ENCODE data around the gene SPAG5.
"Not testable (repeated sequence)": the region's sequence is repeated elsewhere in the genome, so short reads cannot be mapped to it uniquely, and the experiment has no call there.

SPAG5 gene

DNA sequence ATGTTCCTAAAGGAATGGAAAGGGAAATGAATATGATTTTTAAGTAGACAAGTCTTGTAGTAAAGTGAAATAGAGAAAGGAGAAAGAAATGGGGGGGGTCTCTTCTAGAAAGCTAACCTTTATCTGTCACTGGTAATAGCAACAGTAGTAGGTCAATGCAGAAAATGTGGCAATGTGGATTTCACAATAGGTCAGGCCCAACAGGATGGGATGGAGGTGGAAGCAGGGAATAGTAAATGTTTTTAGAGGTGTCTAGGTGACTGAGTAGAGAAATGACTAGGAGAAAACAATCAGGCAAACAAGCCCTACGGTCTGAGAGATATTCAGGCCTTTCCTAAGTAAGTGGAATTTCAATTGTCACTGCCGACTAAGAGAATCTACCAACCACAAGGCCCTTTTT is 21.2 kb upstream of the SPAG5 start:
- H3K4me1 Mint-ChIP-seq, result peaks cover 3% of the 10 kb centered on the region
- ATAC-seq (ENCODE audit: low read depth) (no peak), DNase-seq (ENCODE audit: low spot score in 2 of 2) (no peak)
- H3K9me3 Mint-ChIP-seq, result no peaks in the 10 kb centered on the region
- no peak overlapping the region for H3K27ac Mint-ChIP-seq
- H3K36me3 Mint-ChIP-seq, result peaks cover 46% of the 10 kb centered on the region
- H3K4me3 Mint-ChIP-seq, result no peak overlapping the region
- no peaks in the 10 kb centered on the region for H3K27me3 Mint-ChIP-seq

- Mint-ChIP-seq H3K4me1 (peaks cover 6% of the 10 kb centered on the region), H3K36me3 (peaks cover 39% of the 10 kb centered on the region), H3K9me3 (no peaks in the 10 kb centered on the region), H3K27me3 (no peaks in the 10 kb centered on the region), H3K4me3 (no peak overlapping the region), H3K27ac (no peak overlapping the region)
- DNase-seq (ENCODE audit: low spot score in 2 of 2), result no peak
- ATAC-seq (ENCODE audit: low read depth), result no peak
Observed at GRCh38 chr17:28618464-28618863, 19.6 kb upstream of the SPAG5 start.

DNA sequence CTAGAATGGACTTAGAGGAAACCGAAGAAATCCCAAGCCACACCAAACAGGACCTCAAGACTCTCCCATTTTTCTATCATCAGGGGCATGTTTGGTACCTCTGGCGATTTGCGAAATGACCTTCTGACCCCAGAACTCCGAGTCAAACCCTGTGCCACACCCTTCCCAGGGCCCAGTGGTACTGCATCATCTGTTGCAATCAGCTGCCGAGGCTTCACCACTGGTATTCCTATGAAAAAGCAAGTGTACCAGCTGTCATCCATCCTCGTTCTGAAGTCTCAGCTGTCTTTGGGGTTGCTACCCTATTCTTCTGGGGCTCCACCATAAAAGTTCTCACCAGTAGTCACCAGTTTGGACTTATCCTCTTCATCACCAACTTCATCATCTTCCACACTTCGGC is 17.5 kb upstream of the SPAG5 start:
- no peak overlapping the region for H3K4me3 Mint-ChIP-seq
- no peaks in the 10 kb centered on the region for H3K9me3 Mint-ChIP-seq
- DNase-seq (ENCODE audit: low spot score in 2 of 2) (no peak), ATAC-seq (ENCODE audit: low read depth) (no peak)
- peak overlapping the region; percentile 28 for H3K27ac Mint-ChIP-seq
- peaks cover 29% of the 10 kb centered on the region for H3K36me3 Mint-ChIP-seq
- H3K4me1 Mint-ChIP-seq, result peaks cover 18% of the 10 kb centered on the region
- no peaks in the 10 kb centered on the region for H3K27me3 Mint-ChIP-seq

DNA sequence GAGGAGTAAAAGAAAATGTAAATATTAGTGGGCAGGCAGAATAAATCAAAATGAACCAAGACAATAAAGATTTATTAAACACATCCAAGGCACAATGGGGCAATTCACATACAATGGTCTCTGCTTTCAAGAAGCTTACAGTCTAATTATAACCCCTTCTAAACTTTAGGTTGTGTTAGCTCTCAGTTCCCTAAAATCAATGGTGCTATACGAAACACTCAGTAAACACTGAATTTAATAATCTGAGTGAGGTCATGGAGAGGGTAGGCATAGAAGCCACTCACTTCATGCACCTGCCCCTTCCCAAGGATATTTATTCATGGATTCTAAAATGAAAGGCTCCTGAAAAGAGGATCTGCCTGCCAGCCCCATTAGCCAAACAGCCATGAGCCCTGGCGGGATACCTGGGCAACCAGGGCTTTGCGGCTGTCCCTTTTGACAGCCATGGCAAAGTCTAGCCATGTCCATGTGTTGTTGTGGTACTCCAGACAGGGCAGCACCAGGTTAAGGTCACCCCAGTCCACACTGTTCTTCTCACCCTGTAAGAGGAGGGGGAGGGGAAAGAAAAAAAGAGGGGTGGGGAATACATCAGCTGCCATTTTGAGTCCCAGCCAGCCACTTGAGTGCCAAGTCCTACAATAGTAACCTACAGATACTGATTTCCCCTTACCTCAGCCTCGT is 16.6 kb upstream of the SPAG5 start:
- H3K36me3 Mint-ChIP-seq, result peaks cover 30% of the 10 kb centered on the region
- H3K4me1 Mint-ChIP-seq, result peaks cover 18% of the 10 kb centered on the region
- H3K27me3 Mint-ChIP-seq, result no peaks in the 10 kb centered on the region
- H3K27ac Mint-ChIP-seq, result peak overlapping the region; percentile 28
- no peak for DNase-seq (ENCODE audit: low spot score in 2 of 2)
- H3K4me3 Mint-ChIP-seq, result no peak overlapping the region
- H3K9me3 Mint-ChIP-seq, result no peaks in the 10 kb centered on the region
- no peak for ATAC-seq (ENCODE audit: low read depth)

- peaks cover 18% of the 10 kb centered on the region for H3K4me1 Mint-ChIP-seq
- no peak within 1 kb of the TSS for H3K27ac Mint-ChIP-seq
- DNase-seq (ENCODE audit: low spot score in 2 of 2) (no peak), ATAC-seq (ENCODE audit: low read depth) (no peak)
- H3K27me3 Mint-ChIP-seq, result no peaks in the 10 kb centered on the region
- H3K36me3 Mint-ChIP-seq, result peaks cover 23% of the 10 kb centered on the region
- no peak within 1 kb of the TSS for H3K4me3 Mint-ChIP-seq
- H3K9me3 Mint-ChIP-seq, result no peaks in the 10 kb centered on the region
Observed at GRCh38 chr17:28613931-28614381, 15.1 kb upstream of the SPAG5 start, which contains the start of gene RSKR. Gene RSKR, minus strand, starts transcription at chr17:28614185. Its CDS starts 24 bp downstream, at chr17:28614161.

DNA sequence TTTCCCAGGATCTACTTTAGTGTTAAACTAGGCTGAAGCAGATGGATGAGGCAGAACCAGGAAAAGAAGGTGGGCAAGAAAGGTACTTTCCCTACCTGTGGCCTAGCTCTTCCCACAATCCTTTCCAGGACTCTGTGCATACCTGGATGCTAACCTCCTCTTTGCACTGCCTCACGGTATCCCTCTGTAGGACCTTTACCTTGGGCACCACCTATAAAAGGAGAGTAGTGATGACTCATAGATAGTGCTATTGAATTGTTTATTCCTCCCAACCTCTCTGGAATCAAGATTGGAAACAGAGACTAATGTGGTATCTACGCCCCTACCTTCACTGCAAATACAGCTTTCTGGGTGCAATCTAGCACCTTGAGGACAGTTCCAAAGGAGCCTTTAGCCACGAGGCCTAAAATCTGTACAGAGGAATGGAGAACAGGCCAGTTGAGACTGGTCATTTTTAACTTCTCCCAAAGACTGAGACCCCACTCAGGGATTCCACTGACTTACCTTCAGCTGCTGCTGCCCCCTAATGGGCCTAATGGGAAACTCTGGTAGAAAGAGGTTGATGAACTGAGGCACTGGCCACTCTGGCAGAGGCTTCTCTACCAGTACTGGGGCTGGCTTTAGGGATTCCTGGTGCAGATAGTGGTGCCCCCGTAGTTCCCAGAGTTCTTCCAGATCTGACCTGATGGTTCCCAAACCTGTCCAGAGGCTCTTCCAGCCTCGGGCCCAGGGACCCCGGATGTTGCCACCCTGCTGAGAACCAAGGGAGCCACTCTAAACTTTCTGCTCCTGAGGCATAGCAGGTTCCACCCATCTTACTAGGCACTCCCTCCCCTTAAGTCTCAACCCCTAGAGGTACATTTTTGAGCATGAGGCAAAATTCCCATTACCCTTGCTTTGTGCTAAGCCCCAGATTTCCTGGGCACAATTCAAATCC is 14.4 kb upstream of the SPAG5 start:
- Mint-ChIP-seq H3K4me1 (peaks cover 18% of the 10 kb centered on the region), H3K27me3 (no peaks in the 10 kb centered on the region), H3K27ac (no peak overlapping the region), H3K36me3 (peaks cover 19% of the 10 kb centered on the region), H3K4me3 (no peak overlapping the region), H3K9me3 (no peaks in the 10 kb centered on the region)
- peak; percentile 53 for ATAC-seq (ENCODE audit: low read depth)
- peak; percentile 18 to 40 for DNase-seq (ENCODE audit: low spot score in 2 of 2)

GRCh38 chr17:28612531-28612930 is 13.7 kb upstream of the SPAG5 start:
- peaks cover 19% of the 10 kb centered on the region for H3K36me3 Mint-ChIP-seq
- H3K27me3 Mint-ChIP-seq, result no peaks in the 10 kb centered on the region

DNA sequence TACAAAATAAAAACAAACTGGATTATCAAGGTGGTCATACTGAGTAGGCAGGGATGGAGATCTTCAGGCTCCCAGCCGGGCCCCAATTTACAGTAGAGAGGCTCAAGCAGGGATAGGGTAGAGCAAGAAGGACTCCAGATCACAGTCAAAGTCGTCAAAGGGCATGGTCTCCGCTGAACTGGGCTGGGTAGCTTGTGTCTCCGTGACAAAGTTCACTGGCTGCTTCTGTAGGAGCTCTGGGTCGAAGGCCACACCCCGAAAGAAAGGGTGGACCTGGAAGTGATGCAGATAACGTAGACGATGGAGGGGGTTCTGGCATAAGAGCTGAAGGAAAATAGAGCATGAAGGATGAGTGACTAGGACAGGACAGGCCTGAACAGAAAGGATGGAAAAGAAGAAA is 11.6 kb upstream of the SPAG5 start:
- no peak for DNase-seq (ENCODE audit: low spot score in 2 of 2)
- H3K27ac Mint-ChIP-seq, result peak overlapping the region; percentile 14
- H3K4me3 Mint-ChIP-seq, result no peak overlapping the region
- H3K4me1 Mint-ChIP-seq, result peaks cover 18% of the 10 kb centered on the region
- ATAC-seq (ENCODE audit: low read depth), result no peak
- H3K27me3 Mint-ChIP-seq, result no peaks in the 10 kb centered on the region
- H3K9me3 Mint-ChIP-seq, result no peaks in the 10 kb centered on the region
- H3K36me3 Mint-ChIP-seq, result peaks cover 7% of the 10 kb centered on the region

More at GRCh38 chr17:28612531-28612930, 13.7 kb upstream of the SPAG5 start:
- peaks cover 18% of the 10 kb centered on the region for H3K4me1 Mint-ChIP-seq
- H3K9me3 Mint-ChIP-seq, result no peaks in the 10 kb centered on the region
- H3K27ac Mint-ChIP-seq, result peak overlapping the region; percentile 75
- ATAC-seq (ENCODE audit: low read depth), result peak; percentile 57
- no peak for DNase-seq (ENCODE audit: low spot score in 2 of 2)
- no peak overlapping the region for H3K4me3 Mint-ChIP-seq

DNA sequence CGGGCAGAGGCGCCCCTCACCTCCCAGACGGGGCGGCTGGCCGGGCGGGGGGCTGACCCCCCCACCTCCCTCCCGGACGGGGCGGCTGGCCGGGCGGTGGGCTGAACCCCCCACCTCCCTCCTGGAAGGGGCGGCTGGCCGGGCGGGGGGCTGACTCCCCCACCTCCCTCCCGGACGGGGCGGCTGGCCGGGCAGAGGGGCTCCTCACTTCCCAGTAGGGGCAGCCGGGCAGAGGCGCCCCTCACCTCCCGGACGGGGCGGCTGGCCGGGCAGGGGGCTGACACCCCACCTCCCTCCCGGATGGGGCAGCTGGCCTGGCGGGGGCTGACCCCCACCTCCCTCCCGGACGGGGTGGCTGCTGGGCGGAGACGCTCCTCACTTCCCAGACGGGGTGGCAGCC is 5.2 kb upstream of the SPAG5 start:
- not testable (repeated sequence) for ATAC-seq (ENCODE audit: low read depth); H3K9me3 Mint-ChIP-seq; H3K4me1 Mint-ChIP-seq; H3K36me3 Mint-ChIP-seq; H3K27ac Mint-ChIP-seq; H3K4me3 Mint-ChIP-seq; DNase-seq (ENCODE audit: low spot score in 2 of 2); H3K27me3 Mint-ChIP-seq

DNA sequence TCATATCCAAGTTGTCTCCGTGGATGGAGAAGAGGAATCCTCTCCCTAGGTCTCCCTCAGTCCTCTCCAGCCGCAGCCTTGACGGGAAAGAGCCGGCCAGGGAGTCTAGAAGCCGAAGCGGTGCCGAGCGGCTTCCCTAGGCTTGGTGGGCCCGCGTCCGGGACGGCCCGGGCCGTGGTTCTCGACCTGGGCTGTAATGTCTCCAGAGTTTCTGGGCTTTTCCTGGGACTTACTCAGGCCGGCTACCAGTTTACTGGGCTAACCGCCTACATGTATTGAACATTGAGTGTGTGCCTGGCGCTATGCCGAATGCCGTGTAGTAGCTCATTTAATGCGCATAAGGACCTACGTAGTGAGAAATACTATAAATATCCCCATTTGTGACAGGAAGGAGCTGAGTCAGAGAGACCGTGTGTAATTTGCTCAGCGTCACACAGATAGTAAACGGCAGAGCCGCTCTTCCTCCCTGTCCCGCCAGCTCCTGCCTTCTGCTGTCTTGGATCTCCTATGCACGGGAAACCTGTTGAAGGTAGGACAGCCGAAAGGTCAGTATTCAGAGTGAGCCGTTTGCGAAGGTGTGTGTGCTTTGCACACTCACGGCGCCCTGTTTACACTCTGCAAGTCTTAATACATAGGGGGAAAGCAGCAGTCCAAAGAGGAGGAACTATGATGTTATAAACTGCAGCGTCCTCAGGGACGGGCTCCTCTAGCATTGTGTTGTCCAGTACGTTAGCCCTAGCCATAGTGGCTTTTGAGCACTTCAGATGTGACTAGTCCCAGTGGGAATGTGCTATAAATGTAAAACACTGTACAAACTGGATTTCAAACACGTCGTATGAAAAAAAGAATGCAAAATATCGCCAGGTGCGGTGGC is 723 bp upstream of the SPAG5 start:
- Mint-ChIP-seq H3K27me3 (no peaks in the 10 kb centered on the region), H3K4me3 (peak overlapping the region; percentile 95), H3K9me3 (no peaks in the 10 kb centered on the region), H3K27ac (peak overlapping the region; percentile 98), H3K4me1 (peaks cover 20% of the 10 kb centered on the region), H3K36me3 (peaks cover 2% of the 10 kb centered on the region)
- DNase-seq (ENCODE audit: low spot score in 2 of 2), result peak in 1 of 2 donors; percentile 49
- peak; percentile 58 for ATAC-seq (ENCODE audit: low read depth)

GRCh38 chr17:28598389-28598788 is 436 bp downstream of the SPAG5 start:
- no peak for ATAC-seq (ENCODE audit: low read depth)
- H3K9me3 Mint-ChIP-seq, result no peaks in the 10 kb centered on the region
- no peaks in the 10 kb centered on the region for H3K27me3 Mint-ChIP-seq
- no peaks in the 10 kb centered on the region for H3K36me3 Mint-ChIP-seq
- peak overlapping the region; percentile 95 for H3K4me3 Mint-ChIP-seq
- peak overlapping the region; percentile 98 for H3K27ac Mint-ChIP-seq
- DNase-seq (ENCODE audit: low spot score in 2 of 2), result no peak
- peaks cover 20% of the 10 kb centered on the region for H3K4me1 Mint-ChIP-seq

DNA sequence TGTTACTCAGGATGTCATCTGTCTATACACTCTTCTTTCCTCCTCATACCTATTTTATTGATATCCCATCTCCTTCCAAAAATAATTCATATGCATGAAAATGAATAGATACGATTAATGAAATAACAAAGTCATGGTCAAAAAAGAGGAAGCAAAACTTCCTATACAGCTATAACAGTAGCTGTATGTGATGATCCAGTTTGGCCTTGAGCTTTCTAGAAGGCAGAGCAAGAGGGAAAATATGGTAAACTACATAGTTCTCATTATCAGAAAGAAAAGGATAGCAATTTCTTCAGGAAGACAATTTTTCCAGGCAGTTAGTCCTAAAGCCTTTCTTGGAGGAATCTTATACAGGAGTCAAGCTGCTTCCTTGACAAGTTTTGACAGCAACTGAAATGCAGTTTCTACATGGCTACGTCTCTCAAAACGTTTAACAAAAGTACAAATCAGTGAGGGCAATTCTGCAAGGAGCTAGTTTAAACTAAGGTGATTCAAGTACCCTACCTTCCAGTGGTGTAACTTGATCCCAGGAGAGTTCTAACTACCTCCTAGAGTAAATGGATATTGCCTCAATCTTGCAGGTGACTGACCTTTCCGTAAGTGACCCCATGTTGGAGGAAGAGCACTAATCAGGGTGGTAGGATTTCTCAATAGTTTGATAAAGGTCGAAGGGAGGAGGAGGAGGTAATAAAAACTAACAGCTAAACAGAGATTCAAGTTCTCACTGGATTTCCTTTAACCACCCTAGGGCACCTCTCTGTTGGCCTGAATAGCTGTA is 1.0 kb downstream of the SPAG5 start:
- H3K27me3 Mint-ChIP-seq, result no peaks in the 10 kb centered on the region
- H3K4me1 Mint-ChIP-seq, result peaks cover 20% of the 10 kb centered on the region
- DNase-seq (ENCODE audit: low spot score in 2 of 2), result no peak
- H3K36me3 Mint-ChIP-seq, result no peaks in the 10 kb centered on the region
- H3K9me3 Mint-ChIP-seq, result no peaks in the 10 kb centered on the region
- peak overlapping the region; percentile 98 for H3K27ac Mint-ChIP-seq
- peak overlapping the region; percentile 95 for H3K4me3 Mint-ChIP-seq
- no peak for ATAC-seq (ENCODE audit: low read depth)

DNA sequence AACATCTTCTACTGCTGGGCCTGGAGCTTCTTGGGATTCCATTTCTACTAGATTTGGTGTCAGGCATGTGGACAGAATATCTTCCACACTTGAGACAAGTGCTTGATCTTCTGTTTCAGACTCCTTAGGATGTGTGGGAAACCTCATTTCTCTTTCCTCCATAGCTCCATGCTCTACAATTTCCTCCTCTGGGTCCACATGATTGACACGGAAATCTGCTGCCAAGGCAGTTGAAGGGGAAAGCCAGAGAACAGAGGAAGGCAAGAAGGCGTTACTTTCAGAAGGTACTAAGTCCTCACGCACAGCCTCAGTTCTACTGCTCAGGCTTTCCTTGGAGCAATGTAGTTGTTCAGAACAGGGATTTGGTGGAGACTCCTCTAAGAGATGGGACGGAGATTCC is 6.6 kb downstream of the SPAG5 start:
- no peak for DNase-seq (ENCODE audit: low spot score in 2 of 2)
- Mint-ChIP-seq H3K9me3 (no peaks in the 10 kb centered on the region), H3K4me1 (peaks cover under 1% of the 10 kb centered on the region), H3K36me3 (peaks cover 2% of the 10 kb centered on the region), H3K4me3 (no peak overlapping the region), H3K27me3 (no peaks in the 10 kb centered on the region), H3K27ac (no peak overlapping the region)
- ATAC-seq (ENCODE audit: low read depth), result no peak
